SU-DHL-6 (cell line): ENCODE data around the gene RNF212B.

Source experiments
- CTCF ChIP-seq: fragments of 200-600 bp; sonication (generic); IDR thresholded peaks from one replicate; pipeline ENCODE4 v1.5.1; 2017; ENCODE audit warnings: antibody characterized with exemption, mild to moderate bottlenecking, low read length, moderate library complexity; ENCODE audit not compliant: insufficient read depth, poor library complexity, severe bottlenecking
- EZH2phosphoT487 ChIP-seq: fragments of 200-600 bp; sonication (generic), shearing (Covaris generic); conservative IDR thresholded peaks from 2 replicates; pipeline ENCODE4 v1.6.1; 2018; ENCODE audit warnings: mild to moderate bottlenecking, antibody characterized with exemption, low read length, moderate library complexity, mixed read lengths

- TF ChIP-seq CTCF (no peak), EZH2phosphoT487 (no peak)
These were observed 31.5 kb downstream of the RNF212B start for GRCh38 chr14:23269193-23269592.
